Fibroblast of the conjunctiva (primary cell): ENCODE data around the gene CAMSAP2.
"Not testable (repeated sequence)": the region's sequence is repeated elsewhere in the genome, so short reads cannot be mapped to it uniquely, and the experiment has no call there.

Experiments used
- DNase-seq: peaks from one replicate; pipeline ENCODE4 v3.0.0-alpha.2; 2010; ENCODE audit warnings: low read depth

The CAMSAP2 gene

DNA sequence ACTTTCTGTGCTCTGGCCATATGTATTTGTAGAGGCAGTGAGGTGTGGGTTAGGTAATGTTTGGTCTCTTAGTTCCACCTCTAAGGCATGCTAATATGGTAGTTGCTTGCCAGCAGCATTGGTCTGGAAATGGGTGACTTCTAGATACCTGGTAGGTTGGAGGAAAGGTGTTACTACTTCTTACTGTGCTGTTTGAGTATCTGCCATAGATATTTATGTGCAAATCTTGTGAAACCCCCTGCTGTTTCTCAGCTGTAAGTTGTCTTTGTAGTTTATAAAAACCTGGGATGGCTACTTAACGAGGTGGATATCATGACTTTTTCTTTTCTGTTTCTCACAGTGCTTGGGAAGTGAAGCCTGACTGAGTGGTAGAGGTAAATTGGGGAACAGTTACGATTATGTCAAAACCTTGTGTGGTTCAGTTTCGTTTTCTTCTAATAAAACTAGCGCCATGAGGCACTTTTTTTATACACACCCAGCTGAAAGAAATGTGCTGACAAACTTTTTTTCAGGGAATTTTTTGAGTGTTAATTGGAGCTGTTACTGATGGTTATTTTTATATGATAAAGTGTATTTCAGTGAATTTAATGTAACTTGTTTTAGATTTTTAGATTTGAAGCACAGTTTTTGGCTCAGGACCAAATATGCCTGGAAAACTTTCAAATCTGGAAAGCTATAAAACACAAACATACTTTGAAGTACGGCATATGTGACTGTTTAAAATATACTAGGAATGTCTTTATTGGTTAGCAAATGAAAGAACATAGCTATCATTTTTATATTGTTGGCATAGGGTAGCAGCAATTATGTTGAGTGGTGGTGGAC, 42.1 kb downstream of the CAMSAP2 start:
- no peak for DNase-seq

DNA sequence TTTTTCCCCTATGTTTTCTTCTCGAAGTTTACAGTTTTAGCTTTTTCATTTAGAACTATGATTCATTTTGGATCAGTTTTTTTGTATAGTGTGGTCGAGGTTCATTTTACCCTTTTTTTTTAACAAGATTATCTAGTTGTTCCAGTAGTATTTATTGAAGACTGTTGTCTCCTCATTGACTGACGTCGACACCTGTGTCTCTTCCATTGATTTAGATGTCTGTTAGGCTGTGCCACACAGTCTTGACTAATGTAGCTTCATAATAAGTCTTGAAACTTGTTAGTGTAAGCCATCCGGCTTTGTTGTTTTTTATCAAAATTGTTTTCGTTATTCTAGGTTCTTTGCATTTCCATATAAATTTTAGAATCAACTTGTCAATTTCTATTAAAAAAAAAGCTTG, 45.2 kb downstream of the CAMSAP2 start:
- no peak for DNase-seq

DNA sequence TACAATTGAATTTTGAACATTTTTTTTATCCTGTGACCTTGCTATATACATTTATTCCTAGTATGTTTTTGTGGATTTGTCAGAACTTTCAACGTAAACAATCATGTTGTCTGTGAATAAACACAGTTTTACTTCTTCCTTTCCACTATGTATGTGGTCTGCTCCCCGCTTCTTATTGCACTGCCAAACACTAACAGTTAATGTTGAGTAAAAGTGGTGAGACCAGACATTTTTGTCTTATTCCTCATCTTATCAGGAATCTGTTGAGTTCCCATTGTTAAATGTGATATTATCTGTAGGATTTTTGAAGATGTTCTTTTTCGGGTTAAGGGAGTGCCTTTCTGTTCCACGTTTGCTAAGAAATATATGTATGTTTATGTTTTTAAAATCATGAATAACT, 45.9 kb downstream of the CAMSAP2 start:
- DNase-seq = no peak

DNA sequence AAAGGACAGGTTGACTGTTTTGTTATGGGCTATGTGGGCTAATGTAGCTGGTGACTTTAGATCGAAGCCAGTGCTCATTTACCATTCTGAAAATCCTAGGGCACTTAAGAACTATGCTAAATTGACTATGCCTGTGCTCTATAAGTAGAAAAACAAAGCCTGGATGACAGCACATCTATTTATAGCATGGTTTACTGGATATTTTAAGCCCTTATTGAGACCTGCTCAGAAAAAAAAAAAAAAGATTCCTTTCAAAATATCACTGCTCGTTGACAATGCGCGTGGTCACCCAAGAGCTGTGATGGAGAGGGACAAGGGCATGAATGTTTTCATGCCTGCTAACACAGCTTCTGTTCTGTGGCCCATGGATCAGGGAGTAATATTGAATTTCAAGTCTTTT, 48.1 kb downstream of the CAMSAP2 start:
- no peak for DNase-seq

DNA sequence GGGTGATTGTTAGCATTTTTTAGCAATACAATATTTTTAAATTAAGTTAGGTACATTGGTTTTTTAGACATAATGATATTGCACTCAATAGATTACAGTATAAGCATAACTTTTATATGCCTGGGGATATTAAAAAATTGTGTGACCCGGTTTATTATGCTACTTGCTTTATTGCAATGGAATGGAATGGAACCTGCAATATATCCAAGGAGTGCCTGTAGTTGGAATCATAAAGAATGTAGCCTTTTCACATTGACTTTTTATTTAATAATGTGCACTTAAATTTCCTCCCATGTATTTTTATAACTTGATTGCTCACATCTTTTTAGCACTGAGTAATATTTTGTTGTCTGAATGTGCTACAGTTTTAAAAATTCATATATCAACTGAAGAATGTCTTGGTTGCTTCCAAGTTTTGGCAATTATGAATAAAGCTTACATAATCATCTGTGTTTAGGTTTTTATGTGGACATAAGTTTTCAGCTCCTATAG, 49.2 kb downstream of the CAMSAP2 start:
- DNase-seq = no peak

DNA sequence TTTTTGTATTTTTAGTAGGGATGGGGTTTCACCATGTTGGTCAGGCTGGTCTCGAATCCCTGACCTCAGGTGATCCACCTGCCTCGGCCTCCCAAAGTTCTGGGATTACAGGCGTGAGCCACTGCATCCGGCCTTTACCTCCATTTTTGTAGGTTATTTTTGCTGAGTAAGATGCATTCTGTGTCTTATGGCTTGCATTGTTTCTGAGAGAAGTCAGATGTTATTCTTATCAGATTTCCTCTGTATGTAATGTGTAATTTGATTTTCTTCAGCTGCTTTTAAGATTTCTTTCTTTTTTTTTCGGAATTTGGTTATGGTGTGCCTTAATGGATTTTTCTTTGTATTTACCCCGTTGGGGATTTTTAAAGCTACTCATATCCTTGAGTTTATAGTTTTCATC, 52.3 kb downstream of the CAMSAP2 start:
- DNase-seq = not testable (repeated sequence)

DNA sequence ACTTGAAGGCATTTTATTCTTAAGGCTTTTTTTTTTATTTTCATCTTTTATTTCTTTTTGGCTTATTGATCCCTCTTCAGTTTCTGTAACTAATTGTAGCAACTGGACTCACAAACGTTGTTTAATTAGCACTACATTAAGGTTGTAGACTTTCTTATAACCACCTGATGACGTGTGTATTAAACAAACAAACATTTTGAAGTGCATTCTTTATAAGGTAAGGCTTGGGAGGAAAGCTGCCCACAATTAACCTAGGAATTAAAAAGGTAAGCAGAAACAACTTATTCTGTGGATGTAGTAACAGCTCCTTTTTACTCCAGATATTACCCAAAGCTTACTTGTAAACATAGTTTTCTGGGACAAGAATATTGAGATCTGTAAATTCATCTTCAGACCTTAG, 55.0 kb downstream of the CAMSAP2 start:
- no peak for DNase-seq

DNA sequence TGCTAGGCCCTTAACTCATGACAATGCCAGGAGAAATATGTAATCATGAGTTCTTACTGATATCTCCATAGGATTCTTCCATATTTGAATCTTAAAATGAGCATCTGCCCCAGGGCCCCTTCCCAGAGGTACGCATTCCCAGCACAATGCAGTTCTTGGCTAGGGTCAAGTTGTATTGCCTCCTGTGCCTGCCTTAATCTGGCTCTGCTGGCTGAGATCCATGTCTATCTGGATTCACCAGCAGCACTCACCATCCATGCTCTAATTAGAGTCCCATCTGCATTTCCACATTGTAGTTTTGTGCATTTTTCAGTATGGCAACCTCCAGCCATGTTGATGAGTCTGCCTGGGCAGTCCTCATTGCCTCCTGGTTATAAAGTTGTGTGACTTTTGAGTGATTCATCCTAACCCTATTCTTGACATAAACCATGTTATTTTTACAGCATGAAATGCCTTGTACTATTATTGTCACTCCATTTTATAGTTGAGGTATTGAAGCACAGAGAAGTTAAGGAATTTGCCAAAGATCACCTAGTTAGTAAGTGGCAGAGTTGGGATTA, 55.9 kb downstream of the CAMSAP2 start:
- DNase-seq = no peak

DNA sequence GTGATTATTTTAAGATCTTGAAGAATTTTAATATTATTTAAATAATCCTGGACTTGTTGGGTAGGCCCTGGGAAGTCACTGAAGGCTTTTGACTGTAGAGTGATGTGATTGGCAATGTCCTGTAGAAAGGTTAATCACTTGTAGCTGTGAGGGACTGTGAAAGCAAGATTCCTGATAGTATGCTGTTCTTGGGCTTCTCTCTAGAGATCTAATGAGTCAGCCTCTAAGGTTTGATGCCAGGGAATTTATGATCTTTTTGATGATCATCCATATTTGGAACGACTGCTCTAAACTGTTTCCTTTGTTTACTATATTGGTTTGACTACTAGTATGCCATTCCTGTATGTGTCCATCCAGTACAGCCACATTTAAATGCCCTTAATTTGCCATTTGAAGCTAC, 56.5 kb downstream of the CAMSAP2 start:
- no peak for DNase-seq

DNA sequence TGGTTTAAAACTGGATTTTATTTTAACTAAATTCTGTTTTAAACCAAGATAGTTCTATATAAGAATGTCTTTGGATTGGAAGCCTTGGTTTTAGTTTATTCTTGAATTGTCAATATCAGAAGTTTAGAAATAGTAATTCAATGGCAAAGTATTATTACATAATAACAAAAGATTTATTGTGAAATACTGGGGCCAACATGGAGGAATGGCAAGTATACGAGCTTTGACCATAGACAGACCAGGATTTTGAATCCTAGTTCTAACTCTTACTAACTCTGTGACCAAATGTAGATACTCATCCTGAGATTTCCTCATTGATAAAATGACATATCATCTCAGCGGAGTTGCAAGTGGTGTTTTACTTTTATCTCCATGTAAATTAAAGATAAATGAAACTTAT, 63.3 kb downstream of the CAMSAP2 start:
- DNase-seq = no peak

DNA sequence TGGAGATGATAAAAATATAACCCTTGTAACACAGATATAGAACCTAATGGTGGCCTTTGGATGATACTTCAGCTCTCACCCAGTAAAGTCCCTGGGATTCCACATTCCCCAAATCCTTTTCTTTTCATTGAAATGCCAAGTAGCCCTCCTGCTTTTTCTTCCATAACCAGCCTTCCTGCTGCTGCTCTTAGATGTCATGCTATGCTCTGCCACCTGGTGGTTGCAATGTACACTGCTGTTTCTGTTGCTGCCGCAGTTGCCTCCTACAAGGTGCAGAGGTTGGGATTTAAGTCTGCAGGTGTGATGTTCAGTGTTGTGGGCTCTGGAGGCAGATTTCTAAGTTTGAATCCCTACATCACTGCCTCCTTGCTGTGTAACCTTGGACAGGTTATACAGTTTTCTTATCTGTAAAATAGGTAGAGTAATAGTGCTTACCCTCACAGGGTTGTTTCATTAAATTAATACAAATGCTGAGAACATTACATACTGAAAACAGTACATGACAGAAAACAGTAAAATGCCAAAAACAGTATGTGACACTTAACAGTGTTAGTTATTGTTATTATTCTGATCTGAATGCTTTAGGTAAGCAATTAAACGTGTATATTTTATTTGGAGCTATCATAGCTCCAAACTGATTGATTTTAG, 64.3 kb downstream of the CAMSAP2 start:
- DNase-seq = peak; percentile 77

DNA sequence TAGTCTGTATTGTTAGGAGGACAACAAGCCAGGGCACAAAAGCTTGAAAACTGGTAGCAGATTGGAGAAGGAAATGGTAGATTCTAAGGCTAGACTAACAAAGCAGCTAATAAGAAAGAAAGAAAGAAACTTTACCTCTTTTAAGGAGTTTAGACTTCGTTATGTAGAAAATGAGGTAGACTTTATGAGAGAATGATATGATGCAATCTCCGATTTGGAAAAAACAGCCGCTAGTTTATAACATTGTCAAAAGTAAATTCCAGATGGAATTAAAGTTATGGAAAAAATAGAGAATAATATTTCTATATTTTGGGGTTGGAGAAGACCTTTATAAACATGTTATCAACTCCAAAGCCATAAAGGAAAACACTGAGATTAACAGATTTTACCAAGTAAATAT, 67.0 kb downstream of the CAMSAP2 start:
- DNase-seq = no peak

DNA sequence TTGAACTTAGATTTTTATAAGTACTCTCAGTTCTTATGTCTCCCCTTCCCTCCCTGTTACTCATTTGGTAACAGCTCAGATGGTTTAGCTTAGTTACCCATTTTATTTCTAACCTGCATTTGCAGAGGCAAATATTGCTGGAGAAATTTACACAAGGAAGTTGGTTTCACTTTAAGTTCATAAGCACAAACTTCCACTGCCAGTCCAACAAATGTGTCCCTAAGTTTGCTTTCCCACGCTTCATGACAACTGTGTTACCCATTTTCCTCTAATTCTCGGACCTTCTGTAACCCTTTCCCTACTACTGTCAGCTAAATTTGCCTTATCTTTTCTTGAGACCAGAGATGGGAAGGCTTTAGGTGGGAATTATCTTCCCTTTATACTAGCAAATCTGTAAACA, 70.2 kb downstream of the CAMSAP2 start:
- DNase-seq = no peak

DNA sequence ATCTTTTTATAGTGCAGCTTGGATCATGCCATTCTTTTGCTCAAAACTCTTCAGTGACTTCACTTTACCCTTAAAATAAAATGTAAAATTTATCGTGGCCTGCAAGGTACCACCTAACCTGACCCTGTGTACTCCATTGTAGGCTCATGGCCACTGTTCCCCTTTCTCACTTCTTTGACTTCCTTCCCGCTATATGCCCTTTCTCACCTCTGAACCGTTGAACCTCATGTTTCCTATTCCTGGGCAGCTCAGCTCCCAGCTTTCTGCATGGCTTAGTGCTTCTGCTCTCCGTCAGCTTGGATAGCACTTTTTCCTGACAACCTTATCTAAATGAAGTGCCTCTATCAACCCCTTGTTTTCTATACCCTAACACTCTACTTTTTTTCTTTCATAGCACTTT, 73.0 kb downstream of the CAMSAP2 start:
- DNase-seq = no peak

DNA sequence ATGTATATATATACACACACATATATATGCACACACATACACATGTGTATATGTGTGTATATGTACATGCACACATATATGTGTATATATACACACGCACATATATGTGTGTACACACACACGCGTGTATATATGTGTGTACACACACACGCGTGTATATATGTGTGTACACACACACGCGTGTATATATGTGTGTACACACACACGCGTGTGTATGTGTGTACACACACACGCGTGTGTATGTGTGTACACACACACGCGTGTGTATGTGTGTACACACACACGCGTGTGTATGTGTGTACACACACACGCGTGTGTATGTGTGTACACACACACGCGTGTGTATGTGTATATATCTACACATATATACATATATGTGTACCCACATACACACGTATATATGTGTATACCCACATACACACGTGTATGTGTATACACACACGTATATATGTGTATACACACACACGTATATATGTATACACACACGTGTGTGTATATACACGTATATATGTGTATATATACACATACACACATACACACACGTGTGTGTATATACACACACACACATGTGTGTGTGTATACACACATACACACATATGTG, 78.0 kb downstream of the CAMSAP2 start:
- not testable (repeated sequence) for DNase-seq

DNA sequence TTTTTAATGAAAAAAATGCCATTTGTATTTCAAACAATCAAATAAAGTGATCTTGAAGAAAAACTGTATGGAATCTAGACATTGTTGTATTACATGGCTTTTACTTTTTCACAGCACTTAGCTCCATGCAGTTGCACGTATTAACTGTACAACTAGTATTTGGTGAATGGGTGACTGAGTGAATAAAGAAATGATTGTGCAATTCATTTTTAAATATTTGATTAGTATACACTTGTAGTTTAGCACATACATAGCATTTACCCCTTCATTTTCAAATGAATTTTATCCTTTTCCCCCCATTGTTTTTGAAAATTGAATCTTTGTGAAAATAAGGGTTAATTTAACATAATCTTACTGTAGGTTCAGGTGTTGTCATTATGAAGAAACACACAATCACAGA, 79.6 kb downstream of the CAMSAP2 start:
- no peak for DNase-seq

DNA sequence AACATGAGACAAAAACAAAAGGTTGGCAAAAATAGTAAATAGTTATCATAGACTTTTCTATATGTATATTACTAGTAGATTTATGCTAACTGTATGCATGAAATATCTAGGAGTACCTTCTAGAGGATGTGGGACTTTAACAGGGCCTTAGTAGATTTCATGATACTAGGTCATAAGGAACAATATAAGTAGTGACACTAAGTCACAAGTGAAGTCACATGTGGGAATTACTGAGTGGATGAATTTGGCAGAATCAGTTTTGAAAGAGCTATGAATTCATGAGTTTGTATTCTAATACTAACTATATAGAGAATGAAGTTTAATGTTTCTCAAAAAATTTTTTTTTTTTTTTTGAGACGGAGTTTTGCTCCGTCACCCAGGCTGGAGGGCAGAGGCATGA, 81.0 kb downstream of the CAMSAP2 start:
- DNase-seq = no peak

DNA sequence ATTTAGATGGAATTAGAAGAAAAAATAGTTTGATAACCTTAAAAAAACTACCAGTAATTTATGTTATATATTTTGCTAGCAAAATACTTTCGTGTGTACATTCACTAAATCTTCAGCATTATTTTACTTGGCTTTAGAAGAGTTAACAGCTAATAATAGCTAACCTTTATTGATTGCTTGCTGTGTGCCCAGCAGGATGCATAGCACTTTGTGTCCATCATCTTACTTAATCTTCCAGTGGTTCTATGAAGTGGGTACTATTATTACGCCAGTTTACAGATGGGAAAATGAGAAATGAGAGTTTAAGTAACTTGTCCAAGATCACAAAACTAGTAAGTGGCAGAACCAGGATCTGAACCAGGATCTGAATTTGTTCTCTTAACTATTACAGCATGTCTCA, 92.4 kb downstream of the CAMSAP2 start:
- DNase-seq = no peak

DNA sequence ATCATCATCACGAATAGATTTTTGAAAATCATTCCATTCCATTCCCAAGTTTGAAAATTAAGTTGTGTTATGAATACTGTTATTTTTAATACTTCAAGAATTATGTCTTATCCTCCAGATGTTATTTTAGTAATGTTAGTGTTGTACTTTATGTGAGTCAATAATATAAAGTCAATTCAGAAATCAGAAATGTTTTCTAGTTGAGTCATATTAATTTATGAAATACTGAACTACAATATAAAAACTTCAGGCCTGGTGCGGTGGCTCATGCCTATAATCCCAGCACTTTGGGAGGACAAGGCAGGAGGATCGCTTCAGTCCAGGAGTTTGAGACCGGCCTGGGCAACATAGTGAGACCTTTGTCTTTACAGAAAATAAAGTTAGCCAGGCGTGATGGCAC, 95.7 kb downstream of the CAMSAP2 start:
- DNase-seq = no peak

DNA sequence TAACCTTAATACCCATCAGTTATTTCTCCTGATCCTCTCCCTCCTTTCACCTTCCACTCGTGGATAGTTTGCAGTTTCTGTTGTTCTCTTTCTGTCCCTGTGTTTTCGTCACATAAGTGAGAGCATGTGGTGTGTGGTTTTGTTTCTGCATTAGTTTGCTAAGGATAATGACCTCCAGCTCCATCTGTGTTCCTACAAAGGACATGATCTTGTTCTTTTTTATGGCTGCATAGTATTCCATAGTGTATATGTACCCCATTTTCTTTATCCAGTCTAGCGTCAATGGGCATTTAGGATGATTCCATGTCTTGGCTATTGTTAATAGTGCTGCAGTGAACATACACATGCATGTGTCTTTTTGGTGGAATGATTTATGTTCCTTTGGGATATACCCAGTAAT, 97.5 kb downstream of the CAMSAP2 start:
- no peak for DNase-seq

DNA sequence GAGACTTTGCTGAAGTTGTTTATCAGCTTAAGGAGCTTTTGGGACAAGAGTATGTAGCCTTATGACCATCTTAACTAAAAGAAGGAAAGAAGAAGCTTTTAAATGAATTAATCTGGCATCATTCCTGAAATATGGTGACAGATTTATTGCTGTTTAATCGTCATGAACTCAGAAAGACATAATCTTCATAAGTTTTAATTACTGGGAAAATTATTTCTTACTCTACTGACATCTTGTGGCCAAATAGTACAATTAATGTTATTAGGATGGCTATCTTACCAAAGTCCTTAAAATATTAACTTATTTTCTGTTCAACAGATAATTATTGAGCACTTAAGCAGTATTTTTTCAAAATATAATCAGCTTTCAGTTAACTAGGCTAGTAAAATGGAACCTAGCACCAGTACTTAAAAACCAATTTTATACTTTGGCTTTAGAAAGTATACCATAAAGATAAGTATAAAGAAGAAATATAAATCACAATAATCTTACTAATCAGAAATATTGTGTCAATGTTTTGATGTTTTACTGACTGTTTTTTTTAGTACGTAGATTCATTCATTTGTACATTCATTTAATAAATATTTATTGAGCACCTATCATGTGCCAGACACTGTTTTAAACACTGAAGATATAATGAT, 99.4 kb downstream of the CAMSAP2 start:
- no peak for DNase-seq

DNA sequence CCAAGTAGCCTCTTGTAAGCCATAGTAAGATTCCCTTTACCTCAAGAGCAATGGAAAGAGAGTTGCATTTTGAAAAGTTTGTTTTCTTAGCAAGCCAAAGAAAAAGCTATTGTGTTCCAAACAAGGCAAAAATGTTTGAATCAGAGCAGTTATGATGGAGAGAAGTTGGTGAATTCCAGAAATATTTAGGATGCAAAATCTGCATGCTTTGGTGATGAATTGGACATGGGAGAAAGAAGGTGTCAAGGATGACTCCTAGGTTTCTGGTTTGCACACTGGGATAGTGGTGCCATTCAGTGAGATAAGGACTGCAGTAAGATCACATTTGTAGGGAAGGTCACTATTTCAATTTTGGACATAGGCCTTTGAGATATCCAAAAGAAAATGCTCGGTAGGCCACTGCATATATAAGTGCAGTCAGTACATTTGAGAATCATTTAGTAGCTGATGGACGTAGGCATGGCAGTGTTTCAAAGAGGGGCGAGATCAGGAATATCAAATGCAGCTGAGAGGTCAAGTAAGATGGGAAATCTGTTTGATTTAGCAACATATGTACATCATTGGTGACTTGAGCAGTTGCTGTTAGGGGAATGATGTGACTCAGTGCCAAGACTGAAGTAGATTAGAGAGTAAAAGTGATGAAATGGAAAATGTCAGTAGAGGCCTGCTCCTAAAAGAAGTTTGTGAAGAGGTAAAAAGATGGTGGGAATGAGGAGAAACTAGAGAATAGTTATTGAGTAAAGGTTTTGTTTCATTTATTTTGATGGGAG, 100.2 kb downstream of the CAMSAP2 start:
- DNase-seq = no peak
